ENCODE results near the gene CD83.
A peak's percentile ranks its signal among the peaks of the same experiment; 100 is the strongest.

Gene CD83

GRCh38 chr6:14128746-14129145 lies 11.2 kb downstream of the CD83 start:
- Histone ChIP-seq H3K4me3 (ENCODE audit: low read length) (no peak overlapping the region), H3K9me2 (replicated peaks; ENCODE audit: control insufficient read depth, low read length) (no peaks in the 10 kb centered on the region), H3K9me3 (ENCODE audit: control insufficient read depth, insufficient read depth, low read length) (no peaks in the 10 kb centered on the region), H3K27ac (ENCODE audit: low read depth, low read length) (no peak overlapping the region), H3K79me2 (ENCODE audit: control insufficient read depth, low read length) (peaks cover 96% of the 10 kb centered on the region), H4K20me1 (ENCODE audit: control insufficient read depth, insufficient read depth, low read depth, low read length) (peaks cover 29% of the 10 kb centered on the region), H3K36me3 (ENCODE audit: control insufficient read depth, low read length) (peaks cover 99% of the 10 kb centered on the region), H3K27me3 (ENCODE audit: control insufficient read depth, low read length) (no peaks in the 10 kb centered on the region), H3K4me2 (ENCODE audit: low read length) (peak overlapping the region; percentile 33), H3F3A (ENCODE audit: control insufficient read depth, insufficient read depth) (no peaks in the 10 kb centered on the region; the same call in 1 of the 2 replicates), H3K4me1 (ENCODE audit: control insufficient read depth, low read length) (peaks cover 59% of the 10 kb centered on the region)
- no peak for TF ChIP-seq EZH2phosphoT487 (IDR thresholded peaks at IDR 0.05; ENCODE audit: borderline replicate concordance, low read length)
- TF ChIP-seq, protein P1, sequence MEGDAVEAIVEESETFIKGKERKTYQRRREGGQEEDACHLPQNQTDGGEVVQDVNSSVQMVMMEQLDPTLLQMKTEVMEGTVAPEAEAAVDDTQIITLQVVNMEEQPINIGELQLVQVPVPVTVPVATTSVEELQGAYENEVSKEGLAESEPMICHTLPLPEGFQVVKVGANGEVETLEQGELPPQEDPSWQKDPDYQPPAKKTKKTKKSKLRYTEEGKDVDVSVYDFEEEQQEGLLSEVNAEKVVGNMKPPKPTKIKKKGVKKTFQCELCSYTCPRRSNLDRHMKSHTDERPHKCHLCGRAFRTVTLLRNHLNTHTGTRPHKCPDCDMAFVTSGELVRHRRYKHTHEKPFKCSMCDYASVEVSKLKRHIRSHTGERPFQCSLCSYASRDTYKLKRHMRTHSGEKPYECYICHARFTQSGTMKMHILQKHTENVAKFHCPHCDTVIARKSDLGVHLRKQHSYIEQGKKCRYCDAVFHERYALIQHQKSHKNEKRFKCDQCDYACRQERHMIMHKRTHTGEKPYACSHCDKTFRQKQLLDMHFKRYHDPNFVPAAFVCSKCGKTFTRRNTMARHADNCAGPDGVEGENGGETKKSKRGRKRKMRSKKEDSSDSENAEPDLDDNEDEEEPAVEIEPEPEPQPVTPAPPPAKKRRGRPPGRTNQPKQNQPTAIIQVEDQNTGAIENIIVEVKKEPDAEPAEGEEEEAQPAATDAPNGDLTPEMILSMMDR (IDR thresholded peaks at IDR 0.05; ENCODE audit: low read depth, low read length, poor library complexity, severe bottlenecking), result no peak

GRCh38 chr6:14129575-14129974 lies 12.0 kb downstream of the CD83 start:
- H3K27me3 ChIP-seq (ENCODE audit: control insufficient read depth, low read length), result no peaks in the 10 kb centered on the region
- H3K27ac ChIP-seq (ENCODE audit: low read depth, low read length), result no peak overlapping the region
- H3K9me2 ChIP-seq (replicated peaks; ENCODE audit: control insufficient read depth, low read length), result no peaks in the 10 kb centered on the region
- TF ChIP-seq EZH2phosphoT487 (IDR thresholded peaks at IDR 0.05; ENCODE audit: borderline replicate concordance, low read length), result no peak
- TF ChIP-seq, protein P1 (IDR thresholded peaks at IDR 0.05; ENCODE audit: low read depth, low read length, poor library complexity, severe bottlenecking), result peak; percentile 42
- H3F3A ChIP-seq (ENCODE audit: control insufficient read depth, insufficient read depth), result no peaks in the 10 kb centered on the region; the same call in 1 of the 2 replicates
- peaks cover 29% of the 10 kb centered on the region for H4K20me1 ChIP-seq (ENCODE audit: control insufficient read depth, insufficient read depth, low read depth, low read length)
- H3K4me3 ChIP-seq (ENCODE audit: low read length), result no peak overlapping the region
- peaks cover 50% of the 10 kb centered on the region for H3K4me1 ChIP-seq (ENCODE audit: control insufficient read depth, low read length)
- H3K79me2 ChIP-seq (ENCODE audit: control insufficient read depth, low read length), result peaks cover 91% of the 10 kb centered on the region
- peaks cover 99% of the 10 kb centered on the region for H3K36me3 ChIP-seq (ENCODE audit: control insufficient read depth, low read length)
- H3K4me2 ChIP-seq (ENCODE audit: low read length), result peak overlapping the region; percentile 33; the same call in 1 of the 2 replicates
- H3K9me3 ChIP-seq (ENCODE audit: control insufficient read depth, insufficient read depth, low read length), result no peaks in the 10 kb centered on the region

DNA sequence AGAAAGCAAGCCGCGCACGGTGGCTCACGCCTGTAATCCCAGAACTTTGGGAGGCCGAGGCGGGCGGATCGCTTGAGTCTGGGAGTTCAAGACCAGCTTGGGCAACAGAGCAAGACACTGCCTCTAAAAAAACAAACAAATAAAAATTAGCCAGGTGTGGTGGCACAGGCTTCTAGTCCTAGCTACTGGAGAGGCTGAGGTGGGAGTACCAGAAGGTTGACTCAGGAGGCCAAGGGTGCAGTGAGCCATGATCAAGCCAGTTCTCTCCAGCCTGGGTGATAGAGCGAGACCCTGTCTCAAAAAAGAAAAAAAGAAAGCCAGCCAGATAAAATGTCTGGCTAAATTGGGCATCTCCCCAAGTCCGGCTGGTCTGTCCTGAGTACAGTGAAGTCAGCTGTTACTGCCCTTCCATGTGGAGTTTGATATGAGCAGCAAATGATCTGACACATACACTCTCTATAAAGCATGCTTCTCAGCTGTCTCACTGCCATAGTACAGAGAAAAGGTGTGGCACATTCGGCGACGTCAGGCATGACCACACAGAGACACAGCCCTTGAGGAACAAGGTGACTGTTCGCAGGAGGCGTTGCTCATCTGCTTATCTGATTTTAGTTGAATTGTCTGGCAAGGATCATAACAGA lies 13.0 kb downstream of the CD83 start:
- Histone ChIP-seq H3K79me2 (ENCODE audit: control insufficient read depth, low read length) (peaks cover 81% of the 10 kb centered on the region), H3K27me3 (ENCODE audit: control insufficient read depth, low read length) (no peaks in the 10 kb centered on the region), H3K9me3 (ENCODE audit: control insufficient read depth, insufficient read depth, low read length) (no peaks in the 10 kb centered on the region), H3K27ac (ENCODE audit: low read depth, low read length) (no peak overlapping the region), H3K4me1 (ENCODE audit: control insufficient read depth, low read length) (peaks cover 41% of the 10 kb centered on the region), H3K4me3 (ENCODE audit: low read length) (no peak overlapping the region), H3K36me3 (ENCODE audit: control insufficient read depth, low read length) (peaks cover 99% of the 10 kb centered on the region), H3K9me2 (replicated peaks; ENCODE audit: control insufficient read depth, low read length) (no peaks in the 10 kb centered on the region), H4K20me1 (ENCODE audit: control insufficient read depth, insufficient read depth, low read depth, low read length) (peaks cover 24% of the 10 kb centered on the region), H3F3A (ENCODE audit: control insufficient read depth, insufficient read depth) (no peaks in the 10 kb centered on the region), H3K4me2 (ENCODE audit: low read length) (no peak overlapping the region)
- TF ChIP-seq, protein P1 (IDR thresholded peaks at IDR 0.05; ENCODE audit: low read depth, low read length, poor library complexity, severe bottlenecking), result no peak
- TF ChIP-seq EZH2phosphoT487 (IDR thresholded peaks at IDR 0.05; ENCODE audit: borderline replicate concordance, low read length), result no peak

Measured in DOHH2 (cell line).